ENCODE results near the gene GLYATL1.

GLYATL1 gene

DNA sequence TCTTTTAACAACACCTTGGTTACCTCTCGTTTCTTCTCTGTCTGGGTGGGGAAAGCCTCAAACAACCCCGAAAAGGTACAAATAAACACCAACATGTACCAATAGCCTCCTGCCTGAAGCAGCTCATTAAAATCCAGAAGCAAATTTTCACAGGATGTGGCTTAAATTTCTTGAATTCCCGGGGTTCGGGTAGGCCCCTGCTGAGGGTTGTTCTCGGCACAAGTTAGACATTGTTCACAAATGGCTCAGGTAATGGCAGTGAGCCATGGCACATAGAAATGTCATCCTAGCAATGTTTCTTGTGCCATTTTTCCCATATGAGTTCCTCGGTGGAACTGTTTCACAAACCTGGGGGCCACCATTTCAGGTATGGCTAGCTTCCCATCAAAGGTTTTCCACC, 19.7 kb upstream of the GLYATL1 start:
- Mint-ChIP-seq H3K27me3 (peaks cover 8% of the 10 kb centered on the region), H3K9me3 (peaks cover 6% of the 10 kb centered on the region), H3K4me3 (no peak overlapping the region), H3K27ac (no peak overlapping the region), H3K36me3 (no peaks in the 10 kb centered on the region), H3K4me1 (peaks cover 6% of the 10 kb centered on the region)
- DNase-seq: no peak
- CTCF ChIA-PET: interaction anchor here (1.7 kb wide), 1 partner anchor 8 kb away, joined by 5 read pairs; no protein-coding TSS in a partner anchor

DNA sequence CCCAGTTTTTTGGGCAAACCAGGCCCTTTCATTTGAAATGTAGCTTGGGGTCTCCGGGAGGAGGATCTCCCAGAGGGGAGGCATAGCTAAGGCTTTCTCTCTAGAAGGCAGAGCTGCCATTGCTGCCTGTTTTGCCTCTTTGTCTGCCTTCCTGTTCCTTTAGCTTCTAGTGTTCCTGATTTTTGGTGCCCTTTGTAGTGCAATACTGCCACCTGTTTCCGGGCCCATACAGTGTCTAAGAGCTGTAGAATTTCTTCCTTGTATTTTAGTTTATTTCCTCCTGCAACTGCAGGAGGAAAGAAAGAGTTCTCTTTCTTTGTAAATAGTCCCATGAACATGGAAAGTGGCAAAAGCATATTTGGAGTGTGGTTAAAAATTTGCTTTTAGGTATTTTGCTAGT, 19.3 kb upstream of the GLYATL1 start:
- Mint-ChIP-seq H3K36me3 (no peaks in the 10 kb centered on the region), H3K9me3 (peaks cover 6% of the 10 kb centered on the region), H3K27ac (no peak overlapping the region), H3K4me3 (no peak overlapping the region), H3K27me3 (peaks cover 8% of the 10 kb centered on the region), H3K4me1 (peaks cover 6% of the 10 kb centered on the region)
- CTCF ChIA-PET: no interaction called here
- DNase-seq: no peak

DNA sequence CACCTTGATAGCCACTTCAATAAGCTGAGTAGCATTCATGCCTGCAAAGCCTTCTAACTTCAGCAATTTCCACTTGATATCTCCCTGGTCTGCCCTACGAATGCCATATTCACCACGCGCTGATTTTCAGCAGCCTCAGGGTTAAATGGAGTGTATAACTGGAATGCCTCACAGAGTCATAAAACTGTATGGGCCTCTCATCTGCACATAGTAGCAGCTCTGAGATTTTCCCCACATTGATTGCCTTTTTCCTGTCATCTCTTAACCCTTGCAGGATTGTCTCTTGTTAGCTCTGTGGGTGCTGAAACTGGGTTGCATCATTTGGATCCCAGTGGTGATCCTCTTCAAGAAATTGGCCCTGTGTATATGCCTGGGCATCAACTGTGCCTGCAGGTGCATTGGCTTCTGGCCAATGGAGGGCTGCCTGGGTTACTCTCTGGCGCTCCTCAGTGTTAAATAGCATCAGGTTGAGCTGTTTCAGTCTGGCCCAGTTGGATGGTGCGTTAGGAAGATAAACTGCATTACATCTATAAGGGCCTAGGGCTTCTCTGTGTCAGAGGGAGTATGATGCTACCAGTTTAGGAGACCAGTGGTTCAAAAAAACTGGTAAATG, 17.4 kb upstream of the GLYATL1 start:
- H3K4me3 Mint-ChIP-seq: no peak overlapping the region
- H3K27ac Mint-ChIP-seq: no peak overlapping the region
- H3K36me3 Mint-ChIP-seq: no peaks in the 10 kb centered on the region
- H3K4me1 Mint-ChIP-seq: peaks cover 6% of the 10 kb centered on the region
- peaks cover 8% of the 10 kb centered on the region for H3K27me3 Mint-ChIP-seq
- peaks cover 6% of the 10 kb centered on the region for H3K9me3 Mint-ChIP-seq
- DNase-seq: no peak
- CTCF ChIA-PET: no interaction called here

DNA sequence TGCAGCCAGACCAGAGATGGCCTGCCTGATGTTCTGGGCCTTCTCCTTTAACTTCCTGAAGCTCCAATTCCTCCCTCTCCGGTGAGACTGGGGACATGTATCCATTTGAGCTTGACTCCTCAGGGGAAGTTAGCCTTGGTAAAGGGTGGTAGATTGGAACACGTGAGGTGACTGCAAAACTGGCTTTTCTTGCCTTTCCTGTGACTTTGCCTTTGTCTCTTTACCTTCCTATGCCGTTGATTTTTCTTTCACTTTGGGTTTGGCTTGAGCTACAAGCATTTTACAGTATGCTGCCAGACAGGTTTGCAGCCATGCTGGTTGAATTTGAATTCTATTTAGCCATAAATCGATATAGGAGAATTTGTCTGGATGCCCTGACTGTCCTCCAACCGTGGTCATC, 16.8 kb upstream of the GLYATL1 start:
- H3K4me3 Mint-ChIP-seq: no peak overlapping the region
- peaks cover 5% of the 10 kb centered on the region for H3K27me3 Mint-ChIP-seq

DNA sequence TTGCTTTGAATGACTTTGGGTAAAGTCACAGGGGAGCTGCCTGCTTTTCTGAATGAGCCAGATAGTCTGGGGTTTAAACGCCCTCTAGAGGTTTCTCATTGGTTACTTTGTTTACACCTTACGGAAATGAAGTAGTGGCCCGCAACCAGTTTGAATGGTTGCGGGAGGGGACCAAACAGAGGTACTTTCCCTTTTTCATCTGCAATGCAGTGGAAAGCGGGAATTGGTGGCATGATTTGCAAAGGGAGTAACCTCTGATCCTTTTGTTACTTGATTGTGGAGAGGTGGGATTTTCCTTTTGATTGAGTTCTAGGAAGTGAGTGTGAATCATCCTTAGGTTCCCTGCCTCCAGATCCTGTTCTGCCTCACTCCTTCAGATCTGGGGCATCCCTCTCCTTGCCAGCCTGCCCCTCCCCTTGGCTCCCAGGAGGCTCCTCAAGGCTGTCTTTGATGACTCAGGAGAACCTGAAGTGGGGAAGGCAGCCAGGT, 15.9 kb upstream of the GLYATL1 start:
- Mint-ChIP-seq H3K36me3 (no peaks in the 10 kb centered on the region), H3K9me3 (no peaks in the 10 kb centered on the region), H3K27me3 (peaks cover 9% of the 10 kb centered on the region), H3K4me1 (peaks cover 10% of the 10 kb centered on the region), H3K27ac (no peak overlapping the region), H3K4me3 (no peak overlapping the region)
- DNase-seq: peak; percentile 28
- CTCF ChIA-PET: interaction anchor here (1.0 kb wide), 1 partner anchor 14 kb away, joined by 3 read pairs; no protein-coding TSS in a partner anchor

More for the DNA sequence above, 16.8 kb upstream of the GLYATL1 start:
- CTCF ChIA-PET: interaction anchor here (1.0 kb wide), 1 partner anchor 13 kb away, joined by 3 read pairs; no protein-coding TSS in a partner anchor
- DNase-seq: no peak
- Mint-ChIP-seq H3K36me3 (no peaks in the 10 kb centered on the region), H3K27ac (no peak overlapping the region), H3K9me3 (peaks cover under 1% of the 10 kb centered on the region), H3K4me1 (peaks cover 7% of the 10 kb centered on the region)

DNA sequence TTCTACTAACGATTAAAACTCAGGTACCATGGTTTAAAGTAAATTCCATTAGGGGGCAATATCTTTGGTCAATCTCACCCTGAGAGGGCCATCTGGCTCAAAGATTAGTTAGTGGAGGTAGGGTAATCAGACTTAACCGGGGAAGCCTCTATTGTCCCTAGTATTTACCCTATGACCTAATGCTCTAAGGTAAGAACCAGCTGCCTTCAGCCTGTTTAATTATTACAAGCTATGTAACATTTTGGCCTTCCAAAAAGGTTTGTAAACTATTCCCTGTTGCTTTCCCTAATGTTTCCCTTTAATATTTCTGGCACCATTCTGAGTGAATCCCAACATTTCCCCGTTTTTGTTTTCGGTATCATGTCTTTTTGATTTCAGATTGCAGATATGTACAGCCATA, 15.1 kb upstream of the GLYATL1 start:
- no peak overlapping the region for H3K4me3 Mint-ChIP-seq
- no peaks in the 10 kb centered on the region for H3K36me3 Mint-ChIP-seq
- peaks cover 9% of the 10 kb centered on the region for H3K27me3 Mint-ChIP-seq
- no peak overlapping the region for H3K27ac Mint-ChIP-seq
- CTCF ChIA-PET: no interaction called here
- H3K9me3 Mint-ChIP-seq: no peaks in the 10 kb centered on the region
- DNase-seq: no peak
- peaks cover 10% of the 10 kb centered on the region for H3K4me1 Mint-ChIP-seq

DNA sequence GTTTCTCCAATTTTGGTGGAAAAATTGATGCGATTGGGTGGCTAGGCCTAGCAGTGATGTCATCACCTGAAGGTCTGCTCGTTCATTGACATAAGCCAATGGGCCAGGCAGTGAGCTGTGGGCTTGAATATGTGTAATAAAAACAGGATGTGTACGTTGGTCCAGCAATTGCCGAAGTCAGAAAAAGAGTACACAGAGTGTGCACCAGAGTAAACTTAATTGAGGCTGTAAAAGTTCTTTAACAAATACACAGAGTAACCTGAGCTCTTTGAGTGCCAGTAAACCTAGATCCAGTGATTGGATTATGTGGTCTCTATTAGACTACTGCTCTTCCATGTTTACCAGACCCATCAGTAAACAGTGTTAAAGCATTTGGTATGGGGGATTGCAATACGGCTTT, 13.0 kb upstream of the GLYATL1 start:
- CTCF ChIA-PET: interaction anchor here (1.0 kb wide), 1 partner anchor 20 kb away, joined by 3 read pairs; no protein-coding TSS in a partner anchor
- Mint-ChIP-seq H3K27ac (no peak overlapping the region), H3K9me3 (no peaks in the 10 kb centered on the region), H3K4me1 (peaks cover 10% of the 10 kb centered on the region), H3K36me3 (no peaks in the 10 kb centered on the region), H3K27me3 (peaks cover 9% of the 10 kb centered on the region), H3K4me3 (no peak overlapping the region)
- no peak for DNase-seq

DNA sequence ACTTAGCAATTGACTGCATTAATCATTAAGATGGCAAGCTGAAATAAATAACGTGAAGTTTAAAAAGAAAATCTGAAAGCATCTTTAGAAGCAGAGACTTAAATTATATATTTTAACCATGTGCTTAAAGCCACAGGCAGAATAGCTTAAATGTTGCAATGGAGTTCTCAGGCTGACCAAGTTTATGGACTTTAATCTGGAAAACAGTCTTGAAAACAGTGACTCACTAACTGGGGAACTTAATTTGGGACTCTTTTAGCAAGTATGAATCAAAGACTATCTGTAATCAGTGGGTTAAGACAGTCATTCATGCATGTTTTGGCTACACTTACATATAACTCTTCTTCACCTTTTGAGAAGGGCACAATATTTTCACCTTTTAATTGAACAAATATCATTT, 12.6 kb upstream of the GLYATL1 start:
- no peak overlapping the region for H3K4me3 Mint-ChIP-seq
- no peaks in the 10 kb centered on the region for H3K9me3 Mint-ChIP-seq
- H3K36me3 Mint-ChIP-seq: no peaks in the 10 kb centered on the region
- CTCF ChIA-PET: interaction anchor here (1.8 kb wide), 1 partner anchor 8 kb away, joined by 5 read pairs; no protein-coding TSS in a partner anchor
- no peak overlapping the region for H3K27ac Mint-ChIP-seq
- H3K4me1 Mint-ChIP-seq: peaks cover 10% of the 10 kb centered on the region
- no peak for DNase-seq
- peaks cover 9% of the 10 kb centered on the region for H3K27me3 Mint-ChIP-seq

DNA sequence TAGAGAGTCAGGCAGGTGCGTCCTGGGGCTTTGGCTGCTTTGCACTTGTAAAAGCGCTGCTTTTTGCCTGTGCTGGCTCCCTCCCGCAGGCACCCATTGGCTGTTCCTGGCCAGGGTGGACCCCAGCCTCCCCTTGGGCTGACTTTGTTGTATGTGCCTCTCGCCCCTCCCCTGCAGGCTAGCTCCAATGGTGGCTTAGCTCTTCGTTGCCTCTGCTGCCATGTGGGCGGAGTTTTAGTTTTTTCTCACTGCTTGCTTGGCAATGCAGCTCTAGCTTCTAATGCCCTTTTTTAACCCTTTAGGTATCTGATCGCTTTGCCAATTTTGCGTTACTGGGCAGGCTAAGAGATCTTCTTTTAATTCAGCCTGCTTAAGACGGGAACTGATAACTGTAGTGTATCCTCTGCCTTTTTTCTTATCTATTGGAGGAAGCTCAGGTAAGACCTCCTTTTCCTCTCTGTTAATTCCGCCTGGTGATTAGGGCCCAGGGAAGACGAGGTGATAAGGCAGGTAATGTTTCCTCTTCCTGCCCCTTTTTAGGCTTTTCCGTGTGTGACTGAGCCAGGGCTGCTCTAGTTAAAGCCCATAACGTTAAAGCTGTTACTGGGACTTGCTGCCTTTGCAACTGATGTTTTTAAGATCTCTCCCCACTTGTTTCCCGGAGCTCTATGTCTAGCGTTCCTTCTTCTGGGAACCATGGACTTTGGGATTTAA, 11.7 kb upstream of the GLYATL1 start:
- Mint-ChIP-seq H3K9me3 (no peaks in the 10 kb centered on the region), H3K27me3 (peaks cover 9% of the 10 kb centered on the region), H3K4me1 (peaks cover 10% of the 10 kb centered on the region), H3K36me3 (no peaks in the 10 kb centered on the region), H3K27ac (no peak overlapping the region), H3K4me3 (no peak overlapping the region)
- CTCF ChIA-PET: interaction anchor here (0.8 to 1.8 kb wide), 6 partner anchors 9 to 231 kb away, joined by 3 to 5 read pairs (median 4); no protein-coding TSS in a partner anchor
- no peak for DNase-seq

DNA sequence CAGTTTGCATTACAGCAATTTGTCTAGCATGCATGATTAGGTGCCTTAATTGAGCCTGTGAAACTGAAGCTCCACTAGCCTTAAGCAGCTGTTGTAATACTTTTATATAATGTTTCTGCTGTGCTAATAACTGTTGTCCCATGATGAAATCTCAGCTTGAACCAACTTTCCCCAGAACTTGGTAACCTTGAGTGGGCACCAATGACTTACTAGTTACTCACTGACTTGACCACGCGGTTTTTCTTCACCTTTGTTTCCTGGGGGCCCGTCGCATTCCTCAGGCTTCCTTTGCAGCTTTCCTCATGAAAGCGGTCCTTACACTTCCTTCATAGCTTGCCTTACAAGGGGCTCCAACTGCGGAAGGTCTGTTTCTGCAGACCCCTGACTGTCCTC, 11.2 kb upstream of the GLYATL1 start:
- Mint-ChIP-seq H3K27ac (no peak overlapping the region), H3K36me3 (no peaks in the 10 kb centered on the region), H3K4me3 (no peak overlapping the region), H3K27me3 (peaks cover 9% of the 10 kb centered on the region), H3K9me3 (no peaks in the 10 kb centered on the region), H3K4me1 (peaks cover 8% of the 10 kb centered on the region)
- DNase-seq: no peak
- CTCF ChIA-PET: interaction anchor here (1.2 to 1.8 kb wide), 5 partner anchors 9 to 230 kb away, joined by 3 to 5 read pairs (median 4); no protein-coding TSS in a partner anchor

DNA sequence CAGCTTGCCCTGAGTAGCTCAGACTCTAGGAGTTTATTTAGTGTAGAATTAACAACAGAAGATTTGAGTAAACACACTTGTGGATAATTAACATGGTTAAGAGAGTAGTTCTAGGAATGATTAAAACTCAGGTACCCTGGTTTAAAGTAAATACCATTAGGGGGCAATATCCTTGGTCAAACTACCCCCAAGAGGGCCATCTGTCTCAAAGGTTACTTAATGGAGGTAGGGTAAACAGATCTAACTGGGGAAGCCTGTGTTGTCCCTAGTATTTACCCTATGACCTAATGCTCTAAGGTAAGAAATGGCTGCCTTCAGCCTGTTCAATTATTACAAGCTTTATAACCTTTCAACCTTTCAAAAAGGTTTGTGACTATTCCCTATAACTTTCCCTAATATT, 10.6 kb upstream of the GLYATL1 start:
- no peaks in the 10 kb centered on the region for H3K36me3 Mint-ChIP-seq
- no peak overlapping the region for H3K4me3 Mint-ChIP-seq
- no peaks in the 10 kb centered on the region for H3K9me3 Mint-ChIP-seq
- no peak for DNase-seq
- peaks cover 4% of the 10 kb centered on the region for H3K4me1 Mint-ChIP-seq
- no peak overlapping the region for H3K27ac Mint-ChIP-seq
- CTCF ChIA-PET: interaction anchor here (1.4 to 1.7 kb wide), 2 partner anchors 140 to 229 kb away, joined by 3 to 4 read pairs; no protein-coding TSS in a partner anchor
- peaks cover 4% of the 10 kb centered on the region for H3K27me3 Mint-ChIP-seq

DNA sequence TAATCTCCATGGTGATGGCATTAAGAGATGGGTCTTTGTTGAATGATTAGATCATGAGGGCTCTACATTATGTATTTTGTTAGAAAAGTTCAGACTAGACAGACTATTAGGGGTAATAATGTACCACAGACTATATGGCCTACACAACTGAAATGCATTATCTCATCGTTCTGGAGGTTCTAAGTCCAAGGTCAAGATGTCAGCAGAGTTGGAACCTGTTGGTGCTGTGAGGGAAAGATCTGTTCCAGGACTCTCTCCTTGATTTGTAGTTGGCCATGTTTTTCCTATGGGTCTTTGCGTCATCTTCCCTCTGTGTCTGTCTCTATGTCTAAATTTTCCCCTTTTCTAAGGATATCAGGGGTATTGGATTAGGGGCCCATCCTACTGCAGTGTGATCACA, 8.4 kb upstream of the GLYATL1 start:
- Mint-ChIP-seq H3K27ac (no peak overlapping the region), H3K4me1 (peaks cover 4% of the 10 kb centered on the region), H3K27me3 (peaks cover 4% of the 10 kb centered on the region), H3K36me3 (no peaks in the 10 kb centered on the region), H3K9me3 (no peaks in the 10 kb centered on the region), H3K4me3 (no peak overlapping the region)
- no peak for DNase-seq
- CTCF ChIA-PET: no interaction called here

DNA sequence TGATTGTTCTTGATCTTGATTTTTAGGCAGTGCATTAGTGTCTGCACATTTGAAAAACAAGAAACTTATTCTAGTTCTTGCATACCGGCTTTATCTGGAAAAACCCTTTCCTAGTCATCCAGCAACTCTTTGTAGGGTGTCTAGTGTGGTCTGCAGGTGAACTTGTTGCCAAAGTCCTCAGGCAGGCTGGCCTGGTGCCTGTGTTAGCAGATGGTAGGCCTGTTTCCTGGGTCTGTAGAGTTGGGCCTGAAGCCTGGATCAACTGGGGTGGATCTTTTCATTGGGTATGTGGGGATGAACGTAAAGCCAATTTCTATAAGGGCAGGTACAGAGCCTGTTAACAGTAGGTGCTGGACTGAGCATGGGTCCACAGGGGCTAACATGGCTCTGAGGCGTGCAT, 5.6 kb upstream of the GLYATL1 start:
- DNase-seq: no peak
- H3K27me3 Mint-ChIP-seq: peaks cover 3% of the 10 kb centered on the region
- H3K27ac Mint-ChIP-seq: no peak overlapping the region
- no peaks in the 10 kb centered on the region for H3K36me3 Mint-ChIP-seq
- no peak overlapping the region for H3K4me3 Mint-ChIP-seq
- no peaks in the 10 kb centered on the region for H3K4me1 Mint-ChIP-seq
- no peaks in the 10 kb centered on the region for H3K9me3 Mint-ChIP-seq
- CTCF ChIA-PET: no interaction called here

DNA sequence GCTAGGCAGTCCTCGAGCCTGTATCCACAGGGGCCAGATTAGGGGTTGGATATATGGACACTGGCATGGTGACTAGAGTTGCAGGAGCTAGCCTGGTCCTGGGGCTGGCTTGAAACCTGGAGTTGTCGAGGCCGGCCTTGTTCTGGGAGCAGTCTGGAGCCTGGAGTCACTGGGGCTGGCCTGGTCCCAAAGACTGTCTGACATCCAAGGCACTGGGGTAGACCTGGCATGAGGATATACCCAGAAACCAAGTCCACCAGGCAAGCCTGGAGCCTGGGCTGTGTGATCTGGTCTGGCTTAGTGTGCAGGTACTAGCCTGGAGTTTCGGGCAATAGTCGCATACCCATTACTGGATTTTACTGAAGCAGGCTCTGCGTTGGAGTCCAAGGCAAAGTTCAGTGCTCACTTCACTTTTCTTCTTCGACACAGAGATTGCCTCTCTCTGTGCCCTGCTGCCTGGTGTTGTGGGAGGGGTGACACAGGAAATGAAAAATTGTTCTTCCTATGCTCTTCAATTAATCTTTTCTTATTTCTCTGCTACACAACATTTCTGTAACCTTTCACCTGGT, 4.3 kb upstream of the GLYATL1 start:
- Mint-ChIP-seq H3K4me1 (no peaks in the 10 kb centered on the region), H3K27me3 (peaks cover 3% of the 10 kb centered on the region)
- CTCF ChIA-PET: no interaction called here

More for the DNA sequence above, 4.3 kb upstream of the GLYATL1 start:
- Mint-ChIP-seq H3K9me3 (no peaks in the 10 kb centered on the region), H3K27ac (no peak overlapping the region), H3K36me3 (no peaks in the 10 kb centered on the region), H3K4me3 (no peak overlapping the region)
- DNase-seq: no peak

Data from activated naive CD4-positive, alpha-beta T cell treated with anti-CD3 and anti-CD28 coated beads, Interleukin-2, amount 10 ng/mL, durations not matched to agents 7 days and 5 days (primary cell).